GM12801 (cell line): ENCODE measurements around the gene ZNF417.

ENCODE experiments used
- TF ChIP-seq, protein P1 (sequence below): IDR thresholded peaks from one replicate; pipeline ENCODE4 v1.5.1; 2011; ENCODE audit warnings: control low read depth; ENCODE audit not compliant: insufficient read length; ENCODE audit errors: extremely low read depth

The ZNF417 gene

DNA sequence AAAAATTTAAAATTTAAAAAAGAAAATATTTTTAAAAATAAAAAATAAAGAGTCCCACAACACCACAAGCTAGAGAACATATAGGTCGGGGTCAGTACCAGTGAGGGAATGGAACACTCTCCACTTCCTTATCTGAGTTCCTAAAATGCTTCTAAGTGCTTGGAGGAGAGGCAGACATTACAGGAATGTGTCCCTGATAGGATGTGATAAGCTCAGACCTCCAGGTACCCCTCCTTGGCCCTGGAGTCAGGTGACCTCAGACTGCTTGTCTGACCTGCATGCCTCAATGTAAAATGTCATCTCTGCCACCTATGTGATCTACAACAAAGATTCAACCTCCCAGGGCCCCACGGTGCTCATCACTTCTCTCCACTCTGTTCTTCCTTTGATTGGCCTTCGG, 30.3 kb downstream of the ZNF417 start:
- TF ChIP-seq, protein P1, sequence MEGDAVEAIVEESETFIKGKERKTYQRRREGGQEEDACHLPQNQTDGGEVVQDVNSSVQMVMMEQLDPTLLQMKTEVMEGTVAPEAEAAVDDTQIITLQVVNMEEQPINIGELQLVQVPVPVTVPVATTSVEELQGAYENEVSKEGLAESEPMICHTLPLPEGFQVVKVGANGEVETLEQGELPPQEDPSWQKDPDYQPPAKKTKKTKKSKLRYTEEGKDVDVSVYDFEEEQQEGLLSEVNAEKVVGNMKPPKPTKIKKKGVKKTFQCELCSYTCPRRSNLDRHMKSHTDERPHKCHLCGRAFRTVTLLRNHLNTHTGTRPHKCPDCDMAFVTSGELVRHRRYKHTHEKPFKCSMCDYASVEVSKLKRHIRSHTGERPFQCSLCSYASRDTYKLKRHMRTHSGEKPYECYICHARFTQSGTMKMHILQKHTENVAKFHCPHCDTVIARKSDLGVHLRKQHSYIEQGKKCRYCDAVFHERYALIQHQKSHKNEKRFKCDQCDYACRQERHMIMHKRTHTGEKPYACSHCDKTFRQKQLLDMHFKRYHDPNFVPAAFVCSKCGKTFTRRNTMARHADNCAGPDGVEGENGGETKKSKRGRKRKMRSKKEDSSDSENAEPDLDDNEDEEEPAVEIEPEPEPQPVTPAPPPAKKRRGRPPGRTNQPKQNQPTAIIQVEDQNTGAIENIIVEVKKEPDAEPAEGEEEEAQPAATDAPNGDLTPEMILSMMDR, result no peak

DNA sequence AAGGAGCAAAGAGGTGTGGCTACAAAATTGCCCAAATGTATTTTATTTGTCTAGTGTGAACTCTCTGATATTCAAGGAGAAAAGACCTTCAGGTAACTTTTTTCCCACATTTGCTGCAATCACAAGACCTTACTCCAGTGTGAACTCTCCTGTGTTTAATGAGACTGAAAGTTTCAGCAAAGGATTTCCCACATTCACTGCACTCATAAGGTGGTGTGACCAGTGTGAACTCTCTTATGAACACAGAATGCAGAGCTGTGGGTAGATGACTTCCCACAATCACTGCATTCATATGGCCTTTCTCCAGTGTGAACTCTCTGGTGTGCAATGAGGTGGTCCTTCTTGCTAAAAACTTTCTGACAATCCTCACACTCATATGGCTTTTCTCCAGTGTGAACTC, 43.9 kb downstream of the ZNF417 start:
- TF ChIP-seq, protein P1, result no peak

DNA sequence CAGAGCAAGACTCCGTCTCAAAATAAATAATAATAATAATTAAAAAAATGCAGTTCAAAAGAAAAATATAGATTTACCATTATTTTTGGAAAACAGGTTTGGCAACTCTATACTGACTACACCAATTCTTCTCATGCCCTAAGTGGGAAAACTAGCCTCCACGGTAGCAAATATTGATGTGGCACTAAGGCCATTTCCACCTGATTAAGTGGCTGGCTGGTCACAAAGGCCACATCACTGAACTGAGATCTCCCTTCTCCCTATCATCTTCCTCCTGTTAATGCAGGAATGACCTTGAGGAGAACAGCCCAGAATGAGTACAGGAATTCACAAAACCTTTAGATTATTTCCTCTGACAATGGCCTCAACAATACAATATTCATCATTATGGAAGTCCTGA, 46.2 kb downstream of the ZNF417 start:
- TF ChIP-seq, protein P1, result no peak

DNA sequence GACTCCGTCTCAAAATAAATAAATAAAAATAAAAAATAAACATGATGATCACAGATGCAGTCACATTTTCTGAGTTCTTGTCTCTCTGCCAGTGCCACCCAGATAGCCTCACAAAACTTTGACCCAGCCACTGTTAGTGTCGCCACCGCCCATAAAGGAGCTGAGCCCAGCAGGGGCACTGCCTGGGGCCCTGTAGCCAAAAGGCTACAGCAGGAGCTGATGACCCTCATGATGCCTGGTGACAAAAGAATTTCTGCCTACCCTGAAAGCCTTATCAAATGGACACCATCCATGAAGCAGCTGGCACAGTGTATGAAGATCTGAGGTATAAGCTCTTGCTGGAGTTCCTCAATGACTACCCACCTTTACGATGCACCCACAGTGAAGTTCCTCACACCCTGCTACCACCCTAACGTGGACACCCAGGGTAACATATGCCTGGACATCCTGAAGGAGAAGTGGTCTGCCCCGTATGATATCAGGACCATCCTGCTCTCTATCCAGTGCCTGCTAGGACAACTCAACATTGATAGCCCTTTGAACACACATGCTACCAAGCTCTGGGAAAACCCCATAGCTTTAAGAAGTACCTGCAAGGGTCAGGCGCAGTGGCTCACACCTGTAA, 48.4 kb downstream of the ZNF417 start:
- TF ChIP-seq, protein P1, result no peak
